Measurements from ENCODE around the gene ACAD9.
"Not testable (repeated sequence)": the region's sequence is repeated elsewhere in the genome, so short reads cannot be mapped to it uniquely, and the experiment has no call there.

ACAD9 gene

GRCh38 chr3:128863560-128863959 lies 15.9 kb upstream of the ACAD9 start:
- DNase-seq, result no peak

GRCh38 chr3:128864351-128864811 lies 15.0 kb upstream of the ACAD9 start:
- DNase-seq, result peak; percentile 68

- peak; percentile 65 for DNase-seq
Observed at GRCh38 chr3:128864849-128865804, 14.3 kb upstream of the ACAD9 start.

GRCh38 chr3:128867200-128868125 lies 12.0 kb upstream of the ACAD9 start:
- DNase-seq, result peak; percentile 15

GRCh38 chr3:128870347-128870746 lies 9.1 kb upstream of the ACAD9 start:
- no peak for DNase-seq

GRCh38 chr3:128872282-128872681 lies 7.1 kb upstream of the ACAD9 start:
- DNase-seq, result no peak

GRCh38 chr3:128872744-128873143 lies 6.7 kb upstream of the ACAD9 start:
- no peak for DNase-seq

- DNase-seq, result no peak
Observed at GRCh38 chr3:128873244-128874022, 6.0 kb upstream of the ACAD9 start.

- DNase-seq, result no peak
Observed at GRCh38 chr3:128874481-128875180, 4.8 kb upstream of the ACAD9 start.

GRCh38 chr3:128875556-128876120 lies 3.8 kb upstream of the ACAD9 start:
- DNase-seq, result peak; percentile 77

- no peak for DNase-seq
Observed at GRCh38 chr3:128878011-128878457, 1.4 kb upstream of the ACAD9 start.

GRCh38 chr3:128878556-128879124 lies 780 bp upstream of the ACAD9 start:
- peak; percentile 94 for DNase-seq

- DNase-seq, result no peak
Observed at GRCh38 chr3:128879991-128880390, 571 bp downstream of the ACAD9 start.

GRCh38 chr3:128880455-128880854 lies 1.0 kb downstream of the ACAD9 start:
- not testable (repeated sequence) for DNase-seq

- no peak for DNase-seq
Observed at GRCh38 chr3:128881576-128881975, 2.2 kb downstream of the ACAD9 start.

GRCh38 chr3:128882719-128883118 lies 3.3 kb downstream of the ACAD9 start:
- DNase-seq, result no peak

GRCh38 chr3:128884992-128885391 lies 5.6 kb downstream of the ACAD9 start:
- DNase-seq, result no peak

GRCh38 chr3:128889139-128889894 lies 9.9 kb downstream of the ACAD9 start:
- DNase-seq, result no peak

- DNase-seq, result no peak
Observed at GRCh38 chr3:128895843-128896697, 16.6 kb downstream of the ACAD9 start.

Measured in suppressor macrophage treated with lipopolysaccharide for 4 hours (primary cell).